PFSK-1 (cell line): Measurements from ENCODE around the gene INAVA.

Experiments used
- FOXP2 ChIP-seq: optimal IDR thresholded peaks from 2 replicates; pipeline ENCODE3; 2011; ENCODE audit warnings: borderline replicate concordance, control low read depth, inconsistent platforms; ENCODE audit not compliant: insufficient read depth; ENCODE audit errors: extremely low read length, extremely low read depth
- POLR2AphosphoS5 ChIP-seq: IDR thresholded peaks from 2 replicates; pipeline ENCODE4 v1.6.1; 2012; ENCODE audit warnings: low read depth, mild to moderate bottlenecking, control low read depth, low read length, moderate library complexity
- REST ChIP-seq, 2 experiments: IDR thresholded peaks; 2 replicates each; pipeline versions ENCODE4 v1.6.1 to v1.8.0; 2011 to 2012; ENCODE audit warnings: low read depth in 2 of 2, low read length in 2 of 2, control low read depth in 1 of 2, inconsistent platforms in 1 of 2, mild to moderate bottlenecking in 1 of 2, moderate library complexity in 1 of 2; ENCODE audit not compliant: insufficient read depth in 1 of 2
- SIN3A ChIP-seq: IDR thresholded peaks from 2 replicates; pipeline ENCODE4 v1.6.1; 2012; ENCODE audit warnings: mild to moderate bottlenecking, low read length, moderate library complexity, borderline replicate concordance; ENCODE audit not compliant: insufficient read depth
- TAF1 ChIP-seq: IDR thresholded peaks from 2 replicates; pipeline ENCODE4 v1.6.1; 2012; ENCODE audit warnings: low read length, control low read depth, borderline replicate concordance; ENCODE audit not compliant: insufficient read depth

The INAVA gene

GRCh38 chr1:200875416-200875815 lies 19.3 kb upstream of the INAVA start:
- TF ChIP-seq FOXP2 (no peak), SIN3A (no peak), POLR2AphosphoS5 (no peak), REST (IDR thresholded peaks at IDR 0.05; ENCODE audit: insufficient read depth in 1 of 2, low read depth in 2 of 2, low read length in 2 of 2) (no peak), TAF1 (no peak)

- TF ChIP-seq POLR2AphosphoS5 (no peak), TAF1 (no peak), REST (IDR thresholded peaks at IDR 0.05; ENCODE audit: insufficient read depth in 1 of 2, low read depth in 2 of 2, low read length in 2 of 2) (no peak), SIN3A (no peak), FOXP2 (no peak)
Measured at GRCh38 chr1:200877010-200877409, 17.7 kb upstream of the INAVA start.

GRCh38 chr1:200877839-200878551 lies 16.7 kb upstream of the INAVA start:
- TF ChIP-seq FOXP2, result no peak

GRCh38 chr1:200880212-200880611 lies 14.5 kb upstream of the INAVA start:
- TF ChIP-seq SIN3A (no peak), REST (IDR thresholded peaks at IDR 0.05; ENCODE audit: insufficient read depth in 1 of 2, low read depth in 2 of 2, low read length in 2 of 2) (no peak), POLR2AphosphoS5 (no peak), TAF1 (no peak), FOXP2 (no peak)

- TF ChIP-seq SIN3A (no peak), TAF1 (no peak), REST (IDR thresholded peaks at IDR 0.05; ENCODE audit: insufficient read depth in 1 of 2, low read depth in 2 of 2, low read length in 2 of 2) (no peak), POLR2AphosphoS5 (no peak), FOXP2 (no peak)
Measured at GRCh38 chr1:200883118-200883517, 11.6 kb upstream of the INAVA start.
